Breast epithelium (tissue), 4 donors: ENCODE data around the gene ZIC2. TPM values are rescaled to one million over a fixed set of nuclear protein-coding genes. Genes with fewer than 3 reads are reported as not detected.

Source experiments
- DNase-seq, 2 donors: peaks; one replicate each; pipeline ENCODE4 v3.0.0-alpha.2; 2019; ENCODE audit warnings: low spot score in 2 of 2
- H3K27ac ChIP-seq, 2 donors: fragments of 200-600 bp; sonication (generic) in 1 of 2; one replicate each; pipeline ENCODE4 v1.5.1; 2016 to 2019; ENCODE audit warnings: mild to moderate bottlenecking in 1 of 2
- H3K27me3 ChIP-seq, 2 donors: fragments of 200-600 bp; sonication (generic) in 1 of 2; one replicate each; pipeline versions ENCODE4 v1.5.1 to v1.6.0; 2017 to 2019; ENCODE audit warnings: control low read depth in 1 of 2, mild to moderate bottlenecking in 1 of 2
- H3K36me3 ChIP-seq: fragments of 200-600 bp; one replicate; pipeline ENCODE4 v1.5.1; 2019
- H3K4me1 ChIP-seq, 2 donors: fragments of 200-600 bp; sonication (generic); one replicate each; pipeline ENCODE4 v1.5.1; 2016 to 2019; ENCODE audit warnings: control low read depth in 1 of 2
- H3K4me3 ChIP-seq, 3 donors: fragments of 200-600 bp; sonication (generic); 1 replicate in 2 of 3; 2 replicates in 1 of 3; pipeline ENCODE4 v1.5.1; 2016 to 2019; ENCODE audit warnings: mild to moderate bottlenecking in 3 of 3, moderate library complexity in 2 of 3
- H3K9me3 ChIP-seq, 2 donors: fragments of 200-600 bp; sonication (generic) in 1 of 2; one replicate each; pipeline ENCODE4 v1.5.1; 2016 to 2019; ENCODE audit warnings: control low read depth in 1 of 2
- CTCF ChIP-seq, 3 donors: fragments of 450-650 bp; IDR thresholded peaks; one replicate each; pipeline ENCODE4 v1.5.1; 2016 to 2017; ENCODE audit warnings: antibody characterized with exemption in 3 of 3, mild to moderate bottlenecking in 3 of 3, moderate library complexity in 3 of 3
- POLR2A ChIP-seq: fragments of 450-650 bp; IDR thresholded peaks from one replicate; pipeline ENCODE4 v1.6.1; 2016; ENCODE audit warnings: antibody characterized with exemption, mild to moderate bottlenecking, moderate library complexity
- POLR2AphosphoS5 ChIP-seq, 3 donors: sonication (generic); formaldehyde crosslinking; IDR thresholded peaks; one replicate each; pipeline ENCODE4 v1.6.1; 2017; ENCODE audit warnings: antibody characterized with exemption in 3 of 3
- intact Hi-C: fragments of 100-400 bp; cut with DNase I; formaldehyde crosslinking; loops from one replicate; pipeline ENCODE4 v1.15.1; 2023; ENCODE audit warnings: low total_unique reads
- total RNA-seq, 3 donors: library from RNA; depleted of rRNA; stranded (reverse); fragments of >200 nt; gene quantifications; one replicate each; pipeline ENCODE4 v1.1.0, GENCODE V29; 2016

ZIC2 gene
- total RNA-seq, 3 donors from 2014 or later = 0.15 TPM; not detected in 2

DNA sequence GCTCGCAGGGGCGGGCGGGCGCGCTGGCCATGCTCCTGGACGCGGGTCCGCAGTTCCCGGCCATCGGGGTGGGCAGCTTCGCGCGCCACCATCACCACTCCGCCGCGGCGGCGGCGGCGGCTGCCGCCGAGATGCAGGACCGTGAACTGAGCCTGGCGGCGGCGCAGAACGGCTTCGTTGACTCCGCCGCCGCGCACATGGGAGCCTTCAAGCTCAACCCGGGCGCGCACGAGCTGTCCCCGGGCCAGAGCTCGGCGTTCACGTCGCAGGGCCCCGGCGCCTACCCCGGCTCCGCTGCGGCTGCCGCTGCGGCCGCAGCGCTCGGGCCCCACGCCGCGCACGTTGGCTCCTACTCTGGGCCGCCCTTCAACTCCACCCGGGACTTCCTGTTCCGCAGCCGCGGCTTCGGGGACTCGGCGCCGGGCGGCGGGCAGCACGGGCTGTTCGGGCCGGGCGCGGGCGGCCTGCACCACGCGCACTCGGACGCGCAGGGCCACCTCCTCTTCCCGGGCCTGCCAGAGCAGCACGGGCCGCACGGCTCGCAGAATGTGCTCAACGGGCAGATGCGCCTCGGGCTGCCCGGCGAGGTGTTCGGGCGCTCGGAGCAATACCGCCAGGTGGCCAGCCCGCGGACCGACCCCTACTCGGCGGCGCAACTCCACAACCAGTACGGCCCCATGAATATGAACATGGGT, 599 bp downstream of the ZIC2 start:
- intact Hi-C loops = no loop called here
- Histone ChIP-seq H3K9me3 (no peaks in the 10 kb centered on the region), H3K4me1 (peaks cover 0 to 12% of the 10 kb centered on the region in 2 donors), H3K27me3 (peaks cover 24 to 98% of the 10 kb centered on the region in 2 donors), H3K4me3 (peak overlapping the region; percentile 35 to 77 (median 50)), H3K27ac (no peak overlapping the region), H3K36me3 (no peaks in the 10 kb centered on the region)
- DNase-seq = no peak
- TF ChIP-seq CTCF (IDR thresholded peaks at IDR 0.05) (no peak), POLR2AphosphoS5 (IDR thresholded peaks at IDR 0.05) (no peak), POLR2A (no peak)

GRCh38 chr13:99982731-99983498, 1.3 kb downstream of the ZIC2 start:
- peaks cover 0 to 12% of the 10 kb centered on the region in 2 donors for H3K4me1 ChIP-seq
- H3K27ac ChIP-seq = no peak overlapping the region
- H3K9me3 ChIP-seq = no peaks in the 10 kb centered on the region
- no peak for DNase-seq
- peak overlapping the region in 2 of 3 donors; percentile 35 to 77 for H3K4me3 ChIP-seq
- intact Hi-C loops = no loop called here
- H3K36me3 ChIP-seq = no peaks in the 10 kb centered on the region
- TF ChIP-seq POLR2A = no peak
- no peak for TF ChIP-seq POLR2AphosphoS5 (IDR thresholded peaks at IDR 0.05)
- TF ChIP-seq CTCF (IDR thresholded peaks at IDR 0.05) = no peak
- H3K27me3 ChIP-seq = peaks cover 24 to 98% of the 10 kb centered on the region in 2 donors

DNA sequence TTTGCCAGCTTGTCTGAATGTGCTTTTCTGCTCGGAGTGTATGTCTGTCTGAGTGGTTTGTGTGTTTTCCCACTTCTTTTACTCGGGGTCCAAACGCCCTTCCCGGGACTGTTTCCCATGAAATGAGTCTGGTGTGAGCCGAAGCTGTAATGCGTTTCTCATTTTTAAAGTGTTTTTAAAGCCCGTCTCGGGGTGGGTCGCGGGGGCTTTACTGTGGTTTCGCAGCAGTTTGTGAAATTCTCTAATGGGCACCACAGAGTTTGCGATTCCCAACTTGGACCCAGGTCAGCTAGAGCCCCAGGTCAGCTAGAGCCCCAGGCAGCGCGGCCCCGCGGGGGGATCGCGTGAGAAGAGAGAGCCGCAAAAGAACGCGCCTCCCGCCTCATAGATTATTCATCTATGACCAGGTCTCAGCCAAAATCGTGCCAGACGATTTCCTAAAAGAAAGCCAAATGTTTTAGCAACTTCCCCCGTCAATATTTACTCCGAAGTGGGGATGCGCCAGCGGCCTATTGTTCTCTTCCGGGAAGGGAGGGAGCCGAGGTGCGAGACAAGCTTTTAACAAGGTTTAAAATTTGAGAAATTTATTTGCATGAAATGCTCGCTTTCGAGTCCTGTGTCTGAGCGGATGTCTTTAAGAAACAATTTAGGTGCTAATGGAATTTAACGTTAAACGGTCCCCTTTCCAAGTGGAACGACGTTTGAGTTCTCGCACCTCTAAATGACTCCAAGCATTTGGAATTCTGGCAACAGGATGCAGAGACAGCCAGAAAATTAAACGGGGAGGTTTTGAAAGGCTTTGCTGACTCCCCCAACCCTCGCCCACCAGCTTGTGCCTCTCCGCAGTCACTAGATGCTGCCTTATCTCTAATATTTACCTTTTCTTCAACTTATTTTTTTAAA, 2.2 kb downstream of the ZIC2 start:
- TF ChIP-seq POLR2AphosphoS5 (IDR thresholded peaks at IDR 0.05) (no peak), CTCF (IDR thresholded peaks at IDR 0.05) (no peak), POLR2A (no peak)
- DNase-seq = no peak
- Histone ChIP-seq H3K27ac (no peak overlapping the region), H3K27me3 (peaks cover 20 to 98% of the 10 kb centered on the region in 2 donors), H3K4me1 (peaks cover 0 to 12% of the 10 kb centered on the region in 2 donors), H3K4me3 (peak overlapping the region in 1 of 3 donors; percentile 77), H3K36me3 (no peaks in the 10 kb centered on the region), H3K9me3 (no peaks in the 10 kb centered on the region)
- intact Hi-C loops = no loop called here

GRCh38 chr13:99984461-99985240, 3.1 kb downstream of the ZIC2 start:
- no peaks in the 10 kb centered on the region for H3K9me3 ChIP-seq
- no peak for DNase-seq
- TF ChIP-seq CTCF (IDR thresholded peaks at IDR 0.05) = no peak
- no peak for TF ChIP-seq POLR2AphosphoS5 (IDR thresholded peaks at IDR 0.05)
- no peak for TF ChIP-seq POLR2A
- no peak overlapping the region for H3K27ac ChIP-seq
- peak overlapping the region in 1 of 3 donors; percentile 22 for H3K4me3 ChIP-seq
- H3K4me1 ChIP-seq = peaks cover 0 to 9% of the 10 kb centered on the region in 2 donors
- H3K36me3 ChIP-seq = no peaks in the 10 kb centered on the region
- intact Hi-C loops = no loop called here
- peaks cover 24 to 98% of the 10 kb centered on the region in 2 donors for H3K27me3 ChIP-seq
